NCI-H2107 (cell line): ENCODE measurements around the gene THRAP3.

Experiments
- DNase-seq: peaks from one replicate; lab custom pipeline; 2025; lab: John Stamatoyannopoulos, UW

THRAP3 gene

DNA sequence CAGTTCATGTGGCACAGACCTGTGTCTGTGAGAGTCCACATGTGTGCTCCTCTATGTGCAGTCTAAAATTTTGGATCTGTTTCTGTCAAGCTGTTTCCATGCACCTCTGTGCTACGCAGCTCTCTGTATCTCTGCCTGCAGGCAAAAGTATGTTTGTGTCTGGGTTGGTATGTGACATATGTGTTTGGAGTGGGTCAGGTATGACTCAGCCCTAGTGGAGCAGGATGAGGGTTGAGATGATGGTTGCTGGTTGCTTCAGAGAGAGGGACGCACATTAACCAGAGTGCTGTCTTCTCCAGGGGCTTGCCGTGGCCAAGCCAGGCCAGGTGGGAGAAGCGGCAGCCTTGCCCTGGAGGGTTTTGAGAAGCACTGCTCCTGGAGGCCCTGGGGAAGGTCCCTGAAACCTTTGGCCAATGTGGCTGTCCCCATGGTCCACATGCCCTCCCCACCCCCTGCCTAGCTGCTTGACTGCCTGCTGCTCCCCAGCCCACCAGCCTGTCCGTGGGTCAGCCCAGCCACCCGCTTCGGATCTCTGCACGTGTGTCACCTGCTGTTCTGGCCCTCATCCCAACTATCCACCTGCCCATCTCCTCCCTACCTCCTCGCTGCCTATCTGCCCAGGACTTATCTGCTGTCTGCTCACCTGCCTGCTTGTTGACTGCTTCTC is 103.3 kb downstream of the THRAP3 start:
- no peak for DNase-seq

DNA sequence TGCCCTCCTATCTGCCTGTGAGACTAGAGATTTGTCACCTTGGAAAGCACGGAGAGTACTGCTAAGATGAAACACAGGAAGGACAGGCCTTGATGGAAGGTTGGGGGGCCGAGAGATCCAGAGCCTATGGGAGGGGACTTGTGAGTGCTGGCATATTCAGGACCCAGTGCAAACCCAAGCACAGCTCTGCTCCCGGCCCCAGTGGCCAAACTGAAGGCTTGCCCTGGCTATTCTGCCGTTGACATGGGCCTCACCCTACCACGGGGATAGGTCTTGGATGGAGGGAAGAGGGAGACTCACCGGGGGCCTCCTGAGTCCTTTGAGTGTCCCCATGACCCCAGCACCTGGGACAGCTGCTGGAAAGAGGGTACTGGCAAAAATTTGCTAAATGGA is 103.8 kb downstream of the THRAP3 start:
- no peak for DNase-seq

DNA sequence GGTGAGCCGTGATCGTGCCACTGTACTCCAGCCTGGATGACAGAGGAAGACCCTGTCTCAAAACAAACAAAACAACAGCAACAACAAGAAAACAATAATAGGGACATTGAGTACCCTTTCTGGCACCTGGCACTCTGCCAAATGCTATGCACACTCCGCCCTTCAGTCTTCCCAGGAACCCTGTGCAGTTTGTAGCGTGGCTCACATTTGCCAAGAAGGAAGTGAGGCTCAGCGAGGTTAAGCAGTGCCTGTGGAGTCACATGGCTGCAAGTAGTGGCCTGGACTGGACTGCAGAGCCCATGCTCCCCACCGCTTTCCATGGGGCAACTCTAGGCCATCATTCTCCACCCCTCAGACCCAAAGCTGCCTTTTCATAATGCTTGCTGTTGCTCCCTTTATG is 104.5 kb downstream of the THRAP3 start:
- DNase-seq = no peak

DNA sequence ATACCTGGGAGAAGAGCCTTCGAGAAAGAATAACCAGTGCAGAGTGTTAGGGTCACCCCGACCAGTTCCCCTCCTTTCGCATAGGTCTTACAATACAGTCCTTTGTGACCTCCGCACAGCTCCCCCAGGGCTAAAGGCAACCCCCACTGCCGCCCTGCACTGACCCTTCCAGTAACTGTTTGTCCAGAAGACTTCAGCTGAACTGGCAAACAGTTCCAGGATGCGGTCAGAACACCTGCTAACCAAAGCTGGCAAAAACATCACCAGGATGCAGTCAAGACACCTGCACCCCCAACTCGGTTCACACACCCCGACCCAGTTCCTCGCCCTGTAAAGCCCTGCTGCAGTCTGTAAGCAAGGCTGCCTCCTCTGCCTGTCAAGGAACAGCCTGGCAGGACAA is 105.6 kb downstream of the THRAP3 start:
- DNase-seq = no peak

DNA sequence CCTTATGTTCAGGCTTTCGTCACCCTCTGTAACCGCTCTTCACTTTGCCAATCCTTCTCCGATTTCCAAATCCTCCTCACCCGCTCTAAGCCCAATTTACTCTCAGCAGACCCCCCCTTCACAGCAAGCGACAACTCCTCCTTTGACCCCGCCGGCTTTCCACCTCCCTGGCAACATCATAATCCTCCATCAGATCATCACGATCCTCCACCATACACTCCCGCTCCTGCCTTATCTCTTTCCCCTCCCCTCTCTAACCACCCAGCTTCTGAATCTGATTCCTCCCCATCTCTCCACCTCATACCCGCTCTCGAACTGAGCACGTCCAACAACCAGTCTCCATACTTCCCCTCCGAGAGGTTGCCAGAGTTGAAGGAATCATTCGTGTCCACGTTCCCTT is 106.7 kb downstream of the THRAP3 start:
- no peak for DNase-seq

DNA sequence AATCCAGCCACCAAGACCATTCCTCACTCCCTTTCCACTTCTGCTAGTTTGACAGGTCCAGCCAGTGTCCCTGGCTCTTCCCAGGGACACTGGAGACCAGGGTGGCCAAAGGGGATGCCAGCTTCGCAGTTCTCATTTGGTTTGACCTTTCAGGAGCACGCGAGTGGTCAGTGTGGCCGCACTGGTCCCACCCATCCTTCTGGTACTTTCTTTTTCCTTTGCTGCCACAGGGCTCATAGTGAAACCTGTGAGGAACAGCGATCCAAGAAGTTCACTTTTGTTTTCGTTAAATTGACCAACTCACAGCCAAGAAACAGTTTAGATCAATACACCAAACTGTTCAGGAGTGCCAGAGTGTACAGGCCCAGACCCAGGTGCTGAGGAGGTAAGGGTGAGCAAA is 113.6 kb downstream of the THRAP3 start:
- DNase-seq = no peak

DNA sequence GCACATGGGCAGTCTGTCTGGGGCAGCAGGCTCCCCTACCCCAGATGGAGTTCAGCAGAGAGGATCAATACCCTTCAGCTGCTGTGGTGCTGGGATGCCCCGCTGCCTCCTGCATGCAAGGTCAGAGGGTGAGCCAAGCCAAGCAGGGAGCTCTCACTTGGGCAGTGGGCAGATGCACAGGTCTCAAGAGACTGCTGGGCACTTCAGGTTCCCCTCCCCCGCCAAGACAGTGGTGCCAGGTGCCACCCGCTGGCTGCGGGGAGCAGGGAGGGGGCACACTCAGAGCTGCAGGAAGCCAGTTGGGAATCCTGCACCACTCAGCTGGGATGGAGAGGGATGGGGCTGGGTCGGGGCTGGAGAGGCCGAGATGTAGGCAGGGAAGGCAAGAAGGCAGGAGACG is 115.0 kb downstream of the THRAP3 start:
- no peak for DNase-seq

DNA sequence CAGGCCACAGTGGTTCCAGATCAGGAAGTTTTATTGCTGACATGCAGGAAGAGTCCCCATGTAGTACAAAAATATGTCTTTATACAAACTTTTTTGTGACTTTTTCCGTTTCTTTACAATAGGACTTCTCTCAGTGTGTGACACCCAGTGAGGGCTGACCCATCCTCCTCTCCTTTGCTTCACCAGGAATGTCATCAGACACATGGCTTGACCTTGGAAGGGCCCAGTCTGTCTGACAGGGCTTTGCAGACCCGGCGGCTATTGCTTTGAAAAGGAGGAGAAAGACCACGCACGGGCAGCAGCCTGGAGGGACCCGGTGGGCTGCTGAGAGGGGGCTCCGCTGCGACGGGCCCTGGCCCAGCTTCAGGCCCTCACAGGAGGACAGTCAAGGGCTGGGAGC is 115.4 kb downstream of the THRAP3 start:
- no peak for DNase-seq

DNA sequence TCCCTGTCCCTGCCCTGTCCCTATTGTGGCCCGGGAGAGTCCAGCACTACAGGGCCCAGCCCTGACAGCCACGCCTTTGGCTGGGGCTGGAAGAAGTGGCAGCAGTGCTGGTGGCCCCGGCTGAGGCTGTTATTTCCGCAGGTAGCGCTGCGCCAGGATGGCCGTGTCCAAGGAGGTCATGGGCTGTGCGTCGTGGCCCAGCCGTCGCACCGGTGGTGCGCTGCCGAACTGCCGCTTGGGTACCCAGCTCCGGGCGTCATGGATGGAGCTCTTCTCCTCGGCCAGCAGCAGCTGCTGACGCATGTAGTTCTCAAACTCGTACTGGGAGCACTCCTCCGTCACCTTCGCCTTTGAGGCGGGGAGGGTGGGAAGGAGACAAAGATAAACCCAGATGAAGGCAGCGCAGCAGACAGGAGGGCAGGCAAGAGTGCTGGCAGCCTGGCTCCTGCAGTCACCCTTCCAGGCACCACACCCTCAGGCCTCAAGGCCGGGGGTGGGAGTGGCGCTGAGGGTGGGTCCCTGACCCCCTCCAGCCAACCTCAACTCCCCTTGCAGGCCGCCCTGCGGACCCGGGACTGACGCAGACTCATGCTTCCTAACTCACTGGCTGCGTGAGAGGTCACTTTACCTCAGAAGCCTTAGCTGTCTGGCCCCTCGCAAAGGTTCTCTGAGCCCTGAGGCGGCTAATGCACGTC is 117.5 kb downstream of the THRAP3 start:
- no peak for DNase-seq

DNA sequence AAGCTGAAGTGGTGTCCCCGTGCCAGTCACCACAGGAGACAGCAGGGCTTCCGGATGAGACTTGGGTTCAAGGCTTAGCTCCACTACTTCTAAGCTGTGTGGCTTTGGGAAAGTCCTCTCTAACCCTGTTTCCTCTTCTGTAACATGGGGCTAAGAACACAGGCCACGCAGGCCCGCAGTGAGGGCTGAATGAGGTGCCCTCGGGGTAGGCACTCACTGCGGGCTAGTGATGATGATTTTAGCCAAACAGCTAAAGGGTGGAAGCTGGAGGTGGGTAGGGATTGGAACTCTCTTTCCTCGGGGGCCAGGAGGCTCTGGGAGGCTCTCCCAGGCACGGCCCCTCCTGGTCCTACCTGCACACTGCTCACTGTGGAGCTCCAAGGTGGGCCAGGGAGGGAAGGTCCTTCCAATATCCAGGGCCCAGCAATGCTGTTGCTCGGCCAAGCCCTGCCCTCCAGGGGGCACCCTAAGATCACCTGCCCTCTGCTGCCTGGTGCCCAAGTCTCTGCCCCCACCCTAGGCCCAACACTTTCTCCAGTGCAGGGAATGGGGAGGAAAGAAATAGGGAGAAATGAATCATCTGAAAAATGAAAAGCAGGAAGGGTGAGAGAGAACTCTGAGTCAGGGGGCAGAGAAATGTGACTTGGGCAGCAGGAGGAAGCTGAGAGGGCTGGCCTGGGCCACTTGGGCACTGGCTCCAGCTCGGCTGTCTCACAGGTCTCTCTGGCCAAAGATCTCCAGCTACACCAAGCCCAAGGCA is 118.4 kb downstream of the THRAP3 start:
- DNase-seq = no peak

DNA sequence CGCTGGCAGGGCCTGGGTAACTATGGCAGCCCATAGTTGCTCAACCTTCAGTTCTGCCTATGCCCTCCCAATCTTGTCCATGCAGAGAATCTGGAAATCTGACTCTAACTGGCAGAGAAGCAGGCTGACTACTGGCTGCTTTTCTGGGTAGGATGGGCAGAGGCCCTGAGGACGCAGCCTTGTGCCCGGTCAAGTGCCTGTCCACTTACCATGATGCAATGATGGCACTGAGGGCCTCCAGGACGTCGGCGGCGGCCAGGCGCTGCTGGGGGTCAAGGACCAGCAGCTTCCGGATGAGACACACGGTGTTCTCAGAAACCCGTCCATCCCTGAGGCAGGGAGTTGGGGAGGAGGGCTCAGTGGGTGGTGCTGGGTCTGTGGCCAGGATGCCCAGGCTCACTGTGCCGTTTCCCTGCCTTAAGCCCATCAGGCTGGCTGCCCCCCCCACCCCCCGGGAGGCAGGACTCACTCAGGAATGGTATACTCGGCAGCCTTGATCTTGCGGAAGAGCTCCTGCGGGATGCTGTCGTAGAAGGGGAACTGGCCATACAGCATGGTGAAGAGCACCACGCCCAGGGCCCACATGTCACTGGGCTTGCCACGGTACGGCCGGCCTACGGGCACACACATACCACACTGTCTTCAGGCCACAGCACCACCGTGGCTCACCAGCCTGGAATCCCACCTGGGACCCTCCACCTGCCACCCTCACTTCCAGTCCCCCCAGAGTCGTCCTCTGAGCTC is 119.6 kb downstream of the THRAP3 start:
- DNase-seq = no peak

DNA sequence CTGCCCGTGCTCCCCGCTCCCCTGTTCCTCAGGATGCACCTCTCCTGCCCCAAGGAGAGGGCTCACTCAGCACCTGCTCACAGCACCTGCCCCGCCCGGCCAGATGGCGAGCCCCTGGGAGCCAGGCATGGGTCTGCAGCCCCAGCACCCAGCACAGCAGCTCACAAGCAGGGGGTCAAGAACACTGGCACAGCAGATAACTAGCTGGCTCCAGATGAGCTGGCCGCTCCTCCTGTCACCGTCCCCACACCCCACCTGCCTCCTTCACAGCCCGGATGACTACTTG is 120.1 kb downstream of the THRAP3 start:
- DNase-seq = no peak

DNA sequence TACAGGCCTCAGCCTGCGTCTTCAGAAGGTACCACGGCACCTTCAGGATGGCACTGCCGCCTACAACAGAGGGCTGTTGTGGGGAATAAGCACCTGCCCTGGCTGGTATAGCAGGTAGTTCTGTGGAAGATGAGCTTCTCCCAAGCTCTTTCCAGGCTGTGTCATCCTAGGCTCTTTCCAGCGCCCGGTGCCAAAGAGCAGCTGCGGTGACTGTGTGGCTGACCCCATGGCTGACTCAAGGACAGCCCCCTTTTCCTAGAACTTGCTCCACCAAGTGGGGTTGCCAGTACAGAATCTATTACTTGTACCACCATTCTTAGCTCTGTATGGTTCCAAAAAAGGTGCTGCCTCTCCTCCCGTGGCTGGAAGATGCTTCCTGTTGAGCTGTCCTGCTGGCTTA is 121.1 kb downstream of the THRAP3 start:
- no peak for DNase-seq

DNA sequence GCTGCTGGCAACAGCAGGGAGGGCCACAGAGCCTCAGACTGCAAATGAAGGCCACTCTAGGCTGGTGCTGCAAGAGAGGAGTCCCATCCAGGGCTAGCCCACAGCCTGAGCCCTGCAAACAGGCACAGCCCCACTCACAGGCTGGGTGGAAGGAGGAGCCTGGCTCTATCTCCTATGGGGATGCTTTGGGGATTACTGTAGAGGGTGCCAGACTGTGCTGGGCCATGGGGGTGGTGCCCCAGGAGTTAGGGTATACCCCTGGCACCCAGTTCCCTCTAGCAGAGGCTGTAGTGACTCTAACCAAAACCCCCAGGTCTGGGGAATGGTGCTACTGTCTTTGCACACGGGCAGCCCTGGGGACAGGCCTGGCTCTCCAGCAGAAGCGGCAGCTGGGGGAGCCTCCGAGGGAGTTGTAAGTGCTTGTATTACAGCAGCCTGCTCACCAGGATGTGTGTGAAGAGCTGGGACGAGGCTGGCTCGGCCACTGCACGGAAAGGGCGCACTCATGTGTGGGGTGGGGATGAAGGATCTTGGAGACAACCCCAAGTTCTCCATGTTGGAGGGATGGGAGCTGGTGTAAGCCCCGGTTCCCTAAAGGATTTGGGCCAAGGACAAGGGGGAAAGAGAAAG is 122.6 kb downstream of the THRAP3 start:
- no peak for DNase-seq

DNA sequence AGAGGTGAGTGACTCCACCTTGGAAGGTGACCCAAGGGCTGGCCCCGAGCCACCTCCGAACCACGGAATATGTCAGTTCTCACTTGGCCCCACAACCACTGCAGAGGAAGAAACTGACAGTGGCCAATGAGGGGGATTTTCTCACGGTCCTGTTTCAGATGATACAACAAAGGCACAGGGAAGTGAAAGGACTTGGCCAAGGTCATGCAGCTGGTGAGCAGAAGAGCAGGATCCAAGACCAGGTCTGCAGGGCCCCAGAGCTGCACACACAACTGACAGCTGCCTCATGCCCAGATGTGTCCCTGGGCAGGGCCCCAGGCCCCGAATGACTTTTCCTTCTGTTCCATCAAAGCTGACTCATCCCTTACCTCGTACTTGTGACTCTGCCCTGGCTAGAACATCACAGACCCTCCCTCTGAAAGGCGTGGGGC is 125.0 kb downstream of the THRAP3 start:
- DNase-seq = no peak

DNA sequence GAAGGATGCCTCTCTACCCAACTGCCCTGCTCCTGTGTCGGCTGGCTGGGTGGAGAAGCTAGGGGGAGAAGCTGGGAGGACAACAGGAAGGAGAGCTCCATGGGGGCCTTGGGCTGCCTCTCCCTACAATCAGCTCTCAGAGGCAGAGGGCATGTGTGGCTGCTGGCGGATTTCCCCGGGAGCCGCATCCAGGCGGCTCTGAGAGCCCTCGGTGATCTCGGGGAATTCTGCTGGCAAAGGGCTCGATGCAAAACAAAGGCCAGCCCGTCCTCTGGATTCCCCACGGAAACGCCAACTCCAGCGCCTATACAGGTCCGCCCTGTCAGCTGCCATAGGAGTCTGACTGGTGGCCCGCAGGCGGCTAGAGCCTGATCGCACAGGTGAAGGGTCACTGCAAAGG is 125.6 kb downstream of the THRAP3 start:
- DNase-seq = no peak

DNA sequence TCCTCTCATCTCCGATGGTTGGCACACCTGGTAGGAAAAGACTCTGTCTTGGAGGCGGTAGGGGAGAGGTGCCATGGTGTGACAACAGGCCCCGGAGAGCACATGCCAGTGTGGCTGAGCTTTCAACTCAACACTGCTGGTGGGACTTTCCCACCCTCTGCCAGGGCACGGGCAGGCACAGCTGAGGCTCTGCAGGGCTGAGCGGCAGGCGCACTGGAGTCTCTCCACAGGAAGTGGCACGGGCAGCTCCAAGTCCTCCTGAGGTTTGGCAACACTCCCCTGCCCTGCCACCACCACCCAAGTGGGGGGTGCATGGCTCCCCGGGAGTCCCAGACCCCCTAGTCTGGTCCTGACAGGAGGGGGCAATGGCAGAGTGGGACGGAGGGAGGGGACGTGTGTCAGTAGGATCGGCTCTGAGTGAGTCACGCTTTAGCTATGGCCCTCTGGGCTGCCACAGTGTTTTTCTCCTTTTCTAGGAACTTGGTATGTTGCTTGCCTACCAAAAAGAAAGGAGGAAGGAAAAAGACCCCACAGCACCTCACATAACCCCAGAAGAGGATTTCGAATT is 126.5 kb downstream of the THRAP3 start:
- DNase-seq = no peak

DNA sequence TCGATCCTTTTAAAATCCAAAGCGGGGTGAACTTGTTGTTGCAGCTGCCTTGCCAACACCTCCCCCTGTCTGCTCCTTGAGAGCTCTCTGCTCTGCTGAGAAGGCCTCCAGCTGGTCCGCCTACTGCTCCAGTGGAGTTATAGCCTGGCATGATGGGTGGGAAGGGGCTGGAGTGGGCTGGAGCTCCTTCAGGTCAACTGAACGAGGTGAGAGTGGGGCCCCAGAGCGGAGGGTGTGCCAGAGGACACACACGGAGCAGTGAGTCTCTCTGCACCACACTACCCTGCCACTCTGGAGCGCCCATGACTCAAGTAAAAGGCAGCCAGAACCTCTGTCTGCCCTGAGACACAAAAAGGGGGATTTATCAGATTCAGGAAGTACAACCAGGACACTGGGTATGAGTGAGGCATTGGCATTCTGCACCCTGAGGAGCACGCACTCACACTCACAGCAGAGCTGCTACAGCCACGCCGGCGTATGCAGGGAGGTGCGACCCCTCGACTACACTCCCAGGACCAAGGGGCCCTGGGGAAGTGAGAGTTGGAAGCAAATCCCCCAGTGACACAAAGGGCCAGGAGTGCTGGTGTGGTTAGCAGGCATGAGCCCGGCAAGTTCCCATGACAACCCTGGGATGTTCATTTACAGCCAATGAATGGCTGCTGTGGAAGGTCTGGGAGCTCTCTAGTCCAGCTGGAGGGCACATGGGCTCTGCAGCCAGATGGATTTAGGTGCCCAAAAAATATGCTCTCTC is 127.2 kb downstream of the THRAP3 start:
- no peak for DNase-seq

DNA sequence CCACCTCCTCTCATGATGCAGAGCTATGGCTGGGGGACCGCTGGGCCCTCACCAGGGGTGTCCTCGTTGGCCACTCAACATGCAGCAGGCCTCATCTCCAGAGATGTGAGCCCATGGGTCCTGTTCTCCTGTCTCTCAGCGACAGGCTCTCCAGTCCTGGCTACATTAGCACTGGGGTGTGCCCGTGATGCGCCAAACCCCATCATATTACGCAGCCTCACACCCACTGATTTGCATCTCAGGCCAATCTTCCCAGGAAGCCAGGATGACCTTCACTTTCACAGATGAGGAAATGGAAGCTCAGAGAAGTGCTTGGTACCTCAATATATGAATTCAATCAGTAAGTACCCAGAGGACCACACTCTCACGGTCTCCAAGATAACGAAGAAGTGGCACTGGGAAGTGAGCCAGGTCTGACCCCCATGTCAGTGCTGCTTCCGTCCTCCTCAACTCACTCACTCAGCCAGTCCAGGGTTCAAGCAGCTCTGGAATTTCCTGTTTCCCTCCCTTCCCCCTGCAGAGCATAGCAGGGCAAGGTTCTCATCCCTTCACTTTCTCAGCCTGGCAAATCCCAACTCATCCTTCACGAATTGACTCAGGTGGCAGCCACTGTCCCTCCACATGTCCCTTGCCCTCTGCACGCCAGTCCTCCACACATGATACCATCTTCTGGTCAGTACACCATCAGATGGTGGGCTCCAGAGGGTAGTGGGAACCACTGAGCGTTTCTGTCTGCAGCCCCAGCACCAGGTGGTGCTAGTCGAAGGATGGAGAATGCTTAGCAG is 128.1 kb downstream of the THRAP3 start:
- DNase-seq = no peak
